Measurements from ENCODE around the gene FITM1. TPM values are rescaled to one million over a fixed set of nuclear protein-coding genes. Genes with fewer than 3 reads are reported as not detected.

FITM1 gene
- total RNA-seq, 1 donor from 2014 or later: 0.42 TPM

DNA sequence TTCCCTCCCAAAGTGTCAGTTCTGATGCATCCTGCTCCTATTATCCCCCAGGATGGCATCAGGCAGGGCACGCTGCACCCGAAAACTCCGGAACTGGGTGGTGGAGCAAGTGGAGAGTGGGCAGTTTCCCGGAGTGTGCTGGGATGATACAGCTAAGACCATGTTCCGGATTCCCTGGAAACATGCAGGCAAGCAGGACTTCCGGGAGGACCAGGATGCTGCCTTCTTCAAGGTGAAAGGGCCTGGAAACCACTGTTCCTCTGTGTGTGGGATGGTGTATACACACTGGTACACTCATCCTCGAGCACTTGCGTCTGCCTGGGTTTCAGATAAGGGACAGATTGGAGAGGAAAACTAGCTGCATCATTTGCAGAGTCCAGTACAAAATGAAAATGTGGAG is 31.6 kb downstream of the FITM1 start:
- H3K36me3 Mint-ChIP-seq (ENCODE audit: low read depth): no peaks in the 10 kb centered on the region
- H3K4me3 Mint-ChIP-seq: no peak overlapping the region
- no peaks in the 10 kb centered on the region for H3K27me3 Mint-ChIP-seq (ENCODE audit: low read depth)
- TF ChIP-seq, protein P1, sequence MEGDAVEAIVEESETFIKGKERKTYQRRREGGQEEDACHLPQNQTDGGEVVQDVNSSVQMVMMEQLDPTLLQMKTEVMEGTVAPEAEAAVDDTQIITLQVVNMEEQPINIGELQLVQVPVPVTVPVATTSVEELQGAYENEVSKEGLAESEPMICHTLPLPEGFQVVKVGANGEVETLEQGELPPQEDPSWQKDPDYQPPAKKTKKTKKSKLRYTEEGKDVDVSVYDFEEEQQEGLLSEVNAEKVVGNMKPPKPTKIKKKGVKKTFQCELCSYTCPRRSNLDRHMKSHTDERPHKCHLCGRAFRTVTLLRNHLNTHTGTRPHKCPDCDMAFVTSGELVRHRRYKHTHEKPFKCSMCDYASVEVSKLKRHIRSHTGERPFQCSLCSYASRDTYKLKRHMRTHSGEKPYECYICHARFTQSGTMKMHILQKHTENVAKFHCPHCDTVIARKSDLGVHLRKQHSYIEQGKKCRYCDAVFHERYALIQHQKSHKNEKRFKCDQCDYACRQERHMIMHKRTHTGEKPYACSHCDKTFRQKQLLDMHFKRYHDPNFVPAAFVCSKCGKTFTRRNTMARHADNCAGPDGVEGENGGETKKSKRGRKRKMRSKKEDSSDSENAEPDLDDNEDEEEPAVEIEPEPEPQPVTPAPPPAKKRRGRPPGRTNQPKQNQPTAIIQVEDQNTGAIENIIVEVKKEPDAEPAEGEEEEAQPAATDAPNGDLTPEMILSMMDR (conservative IDR thresholded peaks at IDR 0.05): no peak
- no peak overlapping the region for H3K27ac Mint-ChIP-seq (ENCODE audit: unreplicated experiment)
- no peaks in the 10 kb centered on the region for H3K9me3 Mint-ChIP-seq
- no peak for DNase-seq (ENCODE audit: low read depth, low spot score)
- H3K4me1 Mint-ChIP-seq: peaks cover 13% of the 10 kb centered on the region

DNA sequence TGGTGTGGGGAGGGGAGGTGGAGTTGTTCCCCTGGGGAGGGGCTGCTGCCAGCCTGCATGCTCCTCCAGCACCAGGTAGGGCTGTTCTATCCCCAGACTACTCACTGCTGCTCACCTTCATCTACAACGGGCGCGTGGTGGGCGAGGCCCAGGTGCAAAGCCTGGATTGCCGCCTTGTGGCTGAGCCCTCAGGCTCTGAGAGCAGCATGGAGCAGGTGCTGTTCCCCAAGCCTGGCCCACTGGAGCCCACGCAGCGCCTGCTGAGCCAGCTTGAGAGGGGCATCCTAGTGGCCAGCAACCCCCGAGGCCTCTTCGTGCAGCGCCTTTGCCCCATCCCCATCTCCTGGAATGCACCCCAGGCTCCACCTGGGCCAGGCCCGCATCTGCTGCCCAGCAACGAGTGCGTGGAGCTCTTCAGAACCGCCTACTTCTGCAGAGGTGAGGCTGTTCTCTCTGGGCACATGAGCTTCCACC is 34.1 kb downstream of the FITM1 start:
- H3K4me1 Mint-ChIP-seq: peaks cover 13% of the 10 kb centered on the region
- peaks cover 3% of the 10 kb centered on the region for H3K36me3 Mint-ChIP-seq (ENCODE audit: low read depth)
- no peaks in the 10 kb centered on the region for H3K27me3 Mint-ChIP-seq (ENCODE audit: low read depth)
- no peaks in the 10 kb centered on the region for H3K9me3 Mint-ChIP-seq
- DNase-seq (ENCODE audit: low read depth, low spot score): no peak
- H3K27ac Mint-ChIP-seq (ENCODE audit: unreplicated experiment): no peak overlapping the region
- H3K4me3 Mint-ChIP-seq: no peak overlapping the region
- TF ChIP-seq, protein P1 (conservative IDR thresholded peaks at IDR 0.05): no peak

DNA sequence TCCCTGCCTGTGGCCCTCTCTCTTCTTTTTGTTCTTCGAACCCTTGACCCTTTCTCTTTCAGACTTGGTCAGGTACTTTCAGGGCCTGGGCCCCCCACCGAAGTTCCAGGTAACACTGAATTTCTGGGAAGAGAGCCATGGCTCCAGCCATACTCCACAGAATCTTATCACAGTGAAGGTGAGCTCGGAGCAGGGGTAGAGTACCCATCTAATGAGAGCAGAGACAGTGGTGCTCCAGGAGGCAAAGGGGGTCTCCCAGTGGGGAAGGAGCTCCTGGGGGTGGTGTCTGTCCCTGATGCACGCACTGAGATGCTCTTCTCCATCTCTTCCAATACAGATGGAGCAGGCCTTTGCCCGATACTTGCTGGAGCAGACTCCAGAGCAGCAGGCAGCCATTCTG is 35.3 kb downstream of the FITM1 start:
- TF ChIP-seq, protein P1 (conservative IDR thresholded peaks at IDR 0.05): no peak

DNA sequence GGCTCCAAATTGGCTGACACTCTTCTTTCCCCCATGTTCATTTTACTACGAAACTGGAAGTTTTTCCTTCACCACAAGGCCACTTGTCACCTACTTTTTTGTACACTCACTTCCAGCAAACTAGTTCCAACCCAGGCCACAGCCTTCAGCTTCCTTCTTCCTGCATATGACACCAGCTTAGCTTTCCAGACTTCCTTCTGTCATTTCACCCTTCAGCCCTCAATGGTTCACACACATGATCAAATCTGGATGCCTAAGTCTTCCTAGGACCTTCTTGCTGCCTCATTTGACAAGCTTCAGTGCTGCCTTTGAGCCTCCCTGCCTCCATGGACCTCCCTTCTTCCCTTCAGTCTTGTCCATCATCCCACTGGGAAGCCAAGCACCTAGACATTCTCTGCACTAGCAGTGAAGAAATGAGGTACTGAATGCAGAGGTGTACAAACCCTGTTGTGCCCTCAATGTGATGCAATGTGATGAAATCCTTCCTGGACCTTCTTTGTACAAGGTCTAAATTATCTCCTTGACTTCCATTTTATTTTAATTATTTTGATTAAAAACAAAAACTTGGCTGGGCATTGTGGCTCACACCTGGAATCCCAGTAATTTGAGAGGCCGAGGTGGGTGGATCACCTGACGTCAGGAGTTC is 37.1 kb downstream of the FITM1 start:
- no peak overlapping the region for H3K4me3 Mint-ChIP-seq
- H3K27ac Mint-ChIP-seq (ENCODE audit: unreplicated experiment): no peak overlapping the region
- no peaks in the 10 kb centered on the region for H3K9me3 Mint-ChIP-seq
- peaks cover 3% of the 10 kb centered on the region for H3K36me3 Mint-ChIP-seq (ENCODE audit: low read depth)
- TF ChIP-seq, protein P1 (conservative IDR thresholded peaks at IDR 0.05): no peak
- no peaks in the 10 kb centered on the region for H3K27me3 Mint-ChIP-seq (ENCODE audit: low read depth)
- DNase-seq (ENCODE audit: low read depth, low spot score): no peak
- peaks cover 9% of the 10 kb centered on the region for H3K4me1 Mint-ChIP-seq

More for the DNA sequence above, 35.3 kb downstream of the FITM1 start:
- H3K4me1 Mint-ChIP-seq: peaks cover 12% of the 10 kb centered on the region
- peaks cover 3% of the 10 kb centered on the region for H3K36me3 Mint-ChIP-seq (ENCODE audit: low read depth)
- H3K4me3 Mint-ChIP-seq: no peak overlapping the region
- H3K27ac Mint-ChIP-seq (ENCODE audit: unreplicated experiment): no peak overlapping the region
- H3K9me3 Mint-ChIP-seq: no peaks in the 10 kb centered on the region
- no peak for DNase-seq (ENCODE audit: low read depth, low spot score)
- no peaks in the 10 kb centered on the region for H3K27me3 Mint-ChIP-seq (ENCODE audit: low read depth)

DNA sequence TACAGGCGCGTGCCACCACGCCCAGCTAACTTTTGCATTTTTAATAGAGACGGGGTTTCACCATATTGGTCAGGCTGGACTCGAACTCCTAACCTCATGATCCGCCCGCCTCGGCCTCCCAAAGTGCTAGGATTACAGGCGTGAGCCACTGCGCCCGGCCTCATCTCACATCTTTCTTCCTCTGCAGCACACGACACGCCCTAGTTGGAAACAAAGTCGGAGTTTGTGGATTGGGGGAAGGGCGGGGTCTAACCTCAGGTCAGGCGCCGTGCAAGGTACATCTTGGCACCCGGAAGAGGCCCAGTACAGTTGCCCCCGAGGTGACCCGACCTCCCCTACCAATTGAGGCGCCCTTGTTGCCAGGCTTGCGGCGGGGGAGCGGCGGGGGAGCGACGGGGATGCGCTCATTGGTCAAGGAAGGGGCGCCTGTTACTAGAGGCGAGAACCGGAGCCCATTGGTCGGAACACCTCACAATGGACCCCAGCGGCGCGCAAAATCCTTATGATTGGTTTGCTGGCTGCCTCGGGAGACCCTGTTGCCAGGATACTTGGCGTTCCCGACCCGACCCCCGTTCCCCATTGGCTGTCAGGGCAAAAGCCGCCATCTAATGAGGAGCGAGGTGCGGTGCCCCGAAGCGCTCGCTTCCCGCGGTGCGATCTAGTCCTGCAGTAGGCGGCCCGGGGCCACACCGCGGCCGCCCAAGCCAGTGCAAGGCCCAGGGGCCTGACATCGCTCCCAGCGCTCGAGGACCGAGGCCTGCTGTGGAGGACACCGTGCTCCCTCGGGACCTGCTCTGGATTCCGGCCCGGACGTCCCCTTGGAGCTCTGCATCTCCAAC is 41.2 kb downstream of the FITM1 start, which contains the start of gene REC8:
TSS of gene REC8 (plus strand) at position 659 of the 839 bp plus-strand sequence. CDS start 473 bp downstream, outside the sequence.
- Mint-ChIP-seq H3K27ac (ENCODE audit: unreplicated experiment) (peak within 1 kb of the TSS; percentile 89), H3K4me1 (peaks cover 25% of the 10 kb centered on the region), H3K27me3 (ENCODE audit: low read depth) (no peaks in the 10 kb centered on the region), H3K36me3 (ENCODE audit: low read depth) (peaks cover 7% of the 10 kb centered on the region), H3K4me3 (peak within 1 kb of the TSS; percentile 92), H3K9me3 (no peaks in the 10 kb centered on the region)
- TF ChIP-seq, protein P1 (conservative IDR thresholded peaks at IDR 0.05): no peak
- DNase-seq (ENCODE audit: low read depth, low spot score): peak; percentile 94

Measured in neural crest cell (in vitro differentiated cells).